Measurements from ENCODE around the gene DDX31. TPM values are rescaled to one million over a fixed set of nuclear protein-coding genes. Genes with fewer than 3 reads are reported as not detected.
"Not testable (repeated sequence)": the region's sequence is repeated elsewhere in the genome, so short reads cannot be mapped to it uniquely, and the experiment has no call there.

Gene DDX31
- total RNA-seq, 4 donors from 2014 or later = 6.1 to 30.1 (median 9.8) TPM

- intact Hi-C loops (cut with DNase I; ENCODE audit: low total_unique reads) = loop anchor here (2.0 kb wide), 1 partner anchor 69 kb away; no protein-coding TSS in a partner anchor
- DNase-seq = no peak
- peaks cover 87% of the 10 kb centered on the region for H3K27me3 ChIP-seq
Measured at GRCh38 chr9:132575811-132576210, 94.0 kb downstream of the DDX31 start.

DNA sequence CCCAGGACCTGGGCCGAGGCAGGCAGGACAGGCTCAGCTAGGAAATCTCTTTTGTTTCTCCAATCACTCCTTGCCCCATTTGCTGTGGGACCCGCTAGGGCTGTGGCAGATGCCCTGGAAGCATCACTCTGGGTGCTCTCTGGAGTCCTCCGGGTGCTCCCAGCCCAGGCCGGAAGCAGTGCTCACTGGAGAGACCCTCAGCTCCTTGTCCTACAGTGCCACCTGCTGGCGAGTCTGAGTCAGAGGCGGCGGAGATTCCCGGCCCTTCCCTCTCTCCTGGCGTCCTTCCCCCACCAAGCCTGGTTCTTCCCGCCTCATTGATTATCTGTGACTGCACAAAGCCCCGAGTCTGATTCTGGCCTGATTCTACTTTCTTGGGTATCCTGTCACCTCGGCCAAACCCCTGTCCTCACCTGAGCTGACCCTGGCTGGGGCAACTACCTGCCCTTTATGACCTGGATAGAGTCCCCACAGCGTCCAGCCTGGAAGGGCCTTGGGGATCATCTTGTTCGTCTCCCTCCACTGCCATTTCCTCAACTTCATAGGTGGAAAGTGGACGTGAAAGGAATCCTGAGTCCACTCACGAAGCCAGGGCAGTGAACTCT is 94.7 kb downstream of the DDX31 start:
- intact Hi-C loops (cut with DNase I; ENCODE audit: low total_unique reads) = loop anchor here (2.0 kb wide), 1 partner anchor 68 kb away; no protein-coding TSS in a partner anchor
- Histone ChIP-seq H3K4me1 (no peaks in the 10 kb centered on the region), H3K27me3 (peaks cover 80% of the 10 kb centered on the region), H3K36me3 (no peaks in the 10 kb centered on the region), H3K4me3 (no peak overlapping the region), H3K9me3 (no peaks in the 10 kb centered on the region), H3K27ac (no peak overlapping the region)
- DNase-seq = peak; percentile 73
- in situ Hi-C loops (cut with MboI; ENCODE audit: low pct_ligation_motif_present in 1 of 4, low pct_unique_long_range_greater_than_20kb in 1 of 4, low sequenced_read_pairs in 3 of 4) = loop anchor here in 2 of 4 donors (5.0 to 10.0 kb wide), 2 partner anchors 60 to 68 kb away; no protein-coding TSS in a partner anchor
- 0 to 14% methylated on average over 8 to 16 of the region's 16 CpGs for WGBS, 2 donors (ENCODE audit: low coverage in 1 of 2)
- no peak for TF ChIP-seq POLR2AphosphoS5 (IDR thresholded peaks at IDR 0.05)
- TF ChIP-seq CTCF (IDR thresholded peaks at IDR 0.05) = peak; percentile 65 to 79 (median 74)

More at GRCh38 chr9:132575811-132576210, 94.0 kb downstream of the DDX31 start:
- 81 to 100% methylated on average over 2 to 5 of the region's 5 CpGs for WGBS, 2 donors (ENCODE audit: low coverage in 1 of 2)
- no peaks in the 10 kb centered on the region for H3K36me3 ChIP-seq
- no peak for TF ChIP-seq POLR2AphosphoS5 (IDR thresholded peaks at IDR 0.05)
- TF ChIP-seq EP300 (IDR thresholded peaks at IDR 0.05; ENCODE audit: low read depth) = no peak
- no peak for TF ChIP-seq CTCF (IDR thresholded peaks at IDR 0.05)
- TF ChIP-seq POLR2A (IDR thresholded peaks at IDR 0.05) = no peak
- no peaks in the 10 kb centered on the region for H3K9me3 ChIP-seq
- no peak overlapping the region for H3K4me3 ChIP-seq
- in situ Hi-C loops (cut with MboI; ENCODE audit: low pct_ligation_motif_present in 1 of 4, low pct_unique_long_range_greater_than_20kb in 1 of 4, low sequenced_read_pairs in 3 of 4) = loop anchor here in 2 of 4 donors (5.0 to 10.0 kb wide), 2 partner anchors 61 to 69 kb away; no protein-coding TSS in a partner anchor
- no peak overlapping the region for H3K27ac ChIP-seq
- no peaks in the 10 kb centered on the region for H3K4me1 ChIP-seq

DNA sequence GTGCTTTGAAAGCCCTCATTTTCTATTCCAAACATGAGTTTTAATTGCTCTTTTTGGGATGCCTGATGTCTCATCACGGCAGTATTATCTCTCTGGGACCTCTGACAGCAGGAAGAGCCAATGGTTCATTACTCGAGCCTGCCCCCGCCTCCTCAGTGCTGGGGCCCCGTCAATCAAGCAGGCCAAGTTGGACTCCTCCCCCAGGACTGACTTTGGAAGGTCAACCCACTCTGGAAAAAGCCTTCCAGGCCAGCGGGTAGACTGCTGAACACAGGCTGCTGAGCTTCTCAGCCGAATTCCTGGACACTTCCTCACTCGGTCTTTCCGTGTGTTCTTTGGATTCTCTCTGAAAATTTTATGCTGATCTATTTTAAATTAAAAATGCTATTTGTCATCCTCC is 96.9 kb downstream of the DDX31 start:
- Histone ChIP-seq H3K4me3 (no peak overlapping the region), H3K4me1 (no peaks in the 10 kb centered on the region), H3K9me3 (no peaks in the 10 kb centered on the region), H3K27me3 (peaks cover 58% of the 10 kb centered on the region), H3K36me3 (no peaks in the 10 kb centered on the region), H3K27ac (no peak overlapping the region)
- intact Hi-C loops (cut with DNase I; ENCODE audit: low total_unique reads) = no loop called here
- in situ Hi-C loops (cut with MboI; ENCODE audit: low pct_ligation_motif_present in 1 of 4, low pct_unique_long_range_greater_than_20kb in 1 of 4, low sequenced_read_pairs in 3 of 4) = loop anchor here in 1 of 4 donors (10.0 kb wide), 1 partner anchor 58 kb away; no protein-coding TSS in a partner anchor
- WGBS, 2 donors (ENCODE audit: low coverage in 1 of 2) = 45 to 54% methylated on average over 4 to 8 of the region's 8 CpGs
- TF ChIP-seq POLR2A (IDR thresholded peaks at IDR 0.05) = no peak
- TF ChIP-seq CTCF (IDR thresholded peaks at IDR 0.05) = no peak
- TF ChIP-seq EP300 (IDR thresholded peaks at IDR 0.05; ENCODE audit: low read depth) = no peak
- TF ChIP-seq POLR2AphosphoS5 (IDR thresholded peaks at IDR 0.05) = no peak
- DNase-seq = no peak

- Histone ChIP-seq H3K36me3 (no peaks in the 10 kb centered on the region), H3K4me3 (no peak overlapping the region), H3K27me3 (peaks cover 49% of the 10 kb centered on the region), H3K9me3 (no peaks in the 10 kb centered on the region), H3K4me1 (no peaks in the 10 kb centered on the region), H3K27ac (no peak overlapping the region)
- DNase-seq = no peak
- intact Hi-C loops (cut with DNase I; ENCODE audit: low total_unique reads) = no loop called here
- no peak for TF ChIP-seq CTCF (IDR thresholded peaks at IDR 0.05)
- TF ChIP-seq EP300 (IDR thresholded peaks at IDR 0.05; ENCODE audit: low read depth) = no peak
- TF ChIP-seq POLR2AphosphoS5 (IDR thresholded peaks at IDR 0.05) = no peak
- no peak for TF ChIP-seq POLR2A (IDR thresholded peaks at IDR 0.05)
- WGBS, 2 donors (ENCODE audit: low coverage in 1 of 2) = 78 to 83% methylated on average over 4 to 15 of the region's 15 CpGs
- in situ Hi-C loops (cut with MboI; ENCODE audit: low pct_ligation_motif_present in 1 of 4, low pct_unique_long_range_greater_than_20kb in 1 of 4, low sequenced_read_pairs in 3 of 4) = loop anchor here in 1 of 4 donors (10.0 kb wide), 1 partner anchor 57 kb away; no protein-coding TSS in a partner anchor
Measured at GRCh38 chr9:132571806-132572600, 97.8 kb downstream of the DDX31 start.

DNA sequence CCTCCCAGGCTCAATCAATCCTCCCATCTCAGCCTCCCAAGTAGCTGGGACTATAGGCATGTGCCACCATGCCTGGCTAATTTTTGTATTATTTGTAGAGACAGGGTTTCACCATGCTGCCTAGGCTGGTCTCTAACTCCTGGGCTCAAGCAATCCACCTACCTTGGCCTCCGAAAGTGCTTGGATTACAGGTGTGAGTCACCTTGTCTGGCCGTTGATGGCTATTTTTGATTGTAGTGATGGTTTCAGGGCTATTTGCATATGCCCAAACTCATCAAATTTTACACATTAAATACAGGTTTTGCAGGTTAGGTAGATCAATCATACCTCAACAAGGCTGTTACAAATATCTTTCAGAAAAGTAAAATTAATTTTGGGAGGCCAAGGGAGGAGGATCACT is 101.0 kb downstream of the DDX31 start:
- intact Hi-C loops (cut with DNase I; ENCODE audit: low total_unique reads); H3K9me3 ChIP-seq; H3K4me1 ChIP-seq; H3K4me3 ChIP-seq; DNase-seq; H3K36me3 ChIP-seq; in situ Hi-C loops (cut with MboI; ENCODE audit: low pct_ligation_motif_present in 1 of 4, low pct_unique_long_range_greater_than_20kb in 1 of 4, low sequenced_read_pairs in 3 of 4); H3K27ac ChIP-seq: not testable (repeated sequence)
- WGBS, 2 donors (ENCODE audit: low coverage in 1 of 2) = 59% methylated on average over 2 of the region's 2 CpGs; no CpG with 5 or more reads in 1 of the 2 donors
- H3K27me3 ChIP-seq = peaks cover 24% of the 10 kb centered on the region
